HG02588 (cell line): Measurements from ENCODE around the gene NOL4.
"Not testable (repeated sequence)": the region's sequence is repeated elsewhere in the genome, so short reads cannot be mapped to it uniquely, and the experiment has no call there.

Source experiments
- ATAC-seq: cut with Tn5 transposase; IDR thresholded peaks from one replicate; pipeline ENCODE4 v1.9.1; 2021; ENCODE audit warnings: mild to moderate bottlenecking, moderate library complexity; ENCODE audit not compliant: unreplicated experiment

The NOL4 gene

GRCh38 chr18:34224423-34225217, at the start of gene NOL4:
Gene NOL4, minus strand, starts transcription at chr18:34224913. Its CDS starts 1,660 bp downstream, at chr18:34223253.
- no peak for ATAC-seq

GRCh38 chr18:34266029-34266428, 41.3 kb upstream of the NOL4 start:
- not testable (repeated sequence) for ATAC-seq

DNA sequence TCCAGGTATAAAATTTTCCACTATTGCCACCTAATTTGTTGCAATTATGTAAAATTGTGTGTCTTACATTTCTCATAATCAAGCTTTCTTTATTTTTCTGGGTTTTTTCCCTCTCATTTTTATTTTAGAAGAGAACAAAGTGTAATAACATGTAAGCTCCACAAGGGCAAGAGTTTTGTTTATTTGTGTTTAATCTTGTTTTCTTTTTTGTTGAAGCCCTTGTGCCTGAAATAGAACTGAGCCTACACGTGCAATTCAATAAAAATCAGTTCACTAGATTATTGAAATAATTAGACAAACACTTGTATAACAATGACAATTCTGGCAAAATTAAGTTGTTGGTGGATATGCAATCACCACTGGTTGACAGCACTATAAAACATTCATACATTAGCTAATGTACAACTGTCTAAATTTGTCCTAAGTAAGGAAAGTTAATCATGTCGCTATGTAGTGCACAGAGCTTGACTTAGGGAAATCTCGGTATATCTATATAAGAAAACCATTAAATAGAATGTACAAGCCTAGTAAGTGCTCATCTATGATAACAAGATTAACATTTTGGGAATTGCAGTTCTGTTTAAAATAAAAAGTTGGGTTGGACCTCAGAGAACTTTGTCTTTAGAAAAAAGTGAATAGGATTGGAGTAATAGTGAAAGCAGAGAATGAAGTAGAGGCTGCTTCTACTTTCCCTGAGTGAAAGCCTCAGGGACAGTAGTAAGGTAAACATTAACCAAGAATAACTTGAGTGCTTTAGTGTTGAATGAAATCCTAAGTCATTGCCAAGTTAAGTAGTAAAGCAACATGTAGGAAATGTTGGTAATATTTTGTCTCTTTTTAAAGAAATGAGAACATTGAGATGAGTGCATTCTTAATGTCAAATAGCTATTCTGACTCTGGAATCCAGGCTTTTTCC, 37.4 kb upstream of the NOL4 start:
- ATAC-seq, result no peak

GRCh38 chr18:34258176-34258575, 33.5 kb upstream of the NOL4 start:
- no peak for ATAC-seq

DNA sequence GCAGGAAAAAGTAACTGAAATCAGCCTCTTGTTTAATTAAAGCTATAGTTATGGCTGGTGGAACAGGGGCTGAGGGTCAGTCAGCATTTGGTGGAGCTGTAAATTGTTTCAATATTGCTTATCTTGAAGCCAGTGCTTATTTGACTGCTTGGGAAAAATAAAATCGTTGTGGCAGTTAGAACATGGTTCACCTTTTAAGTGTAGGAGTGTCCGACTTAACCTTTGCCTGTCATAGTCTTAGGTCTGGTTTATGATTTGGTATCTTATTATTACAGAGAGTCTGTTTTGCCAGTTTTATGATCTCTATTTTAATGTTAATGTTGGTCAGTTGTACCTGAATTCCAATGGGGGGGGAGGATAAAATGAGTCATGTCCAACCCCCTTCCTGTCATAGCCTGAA, 27.2 kb upstream of the NOL4 start:
- no peak for ATAC-seq

GRCh38 chr18:34248727-34249126, 24.0 kb upstream of the NOL4 start:
- ATAC-seq, result no peak

DNA sequence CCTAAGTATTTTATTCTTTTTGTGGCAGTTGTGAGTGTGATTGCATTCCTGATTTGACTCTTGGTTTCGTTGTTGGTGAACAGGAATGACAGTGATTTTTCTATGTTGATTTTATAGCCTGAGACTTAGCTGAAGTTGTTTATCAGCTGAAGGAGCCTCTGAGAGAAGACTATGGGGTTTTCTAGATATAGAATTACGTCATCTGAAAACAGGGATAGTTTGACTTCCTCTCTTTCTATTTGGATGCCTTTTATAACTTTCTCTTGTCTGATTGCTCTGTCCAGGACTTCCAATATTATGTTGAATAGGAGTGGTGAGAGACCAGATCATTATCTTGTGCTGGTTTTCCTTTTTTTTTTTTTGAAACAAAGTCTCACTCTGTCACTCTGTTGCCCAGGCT, 18.0 kb upstream of the NOL4 start:
- ATAC-seq, result no peak

DNA sequence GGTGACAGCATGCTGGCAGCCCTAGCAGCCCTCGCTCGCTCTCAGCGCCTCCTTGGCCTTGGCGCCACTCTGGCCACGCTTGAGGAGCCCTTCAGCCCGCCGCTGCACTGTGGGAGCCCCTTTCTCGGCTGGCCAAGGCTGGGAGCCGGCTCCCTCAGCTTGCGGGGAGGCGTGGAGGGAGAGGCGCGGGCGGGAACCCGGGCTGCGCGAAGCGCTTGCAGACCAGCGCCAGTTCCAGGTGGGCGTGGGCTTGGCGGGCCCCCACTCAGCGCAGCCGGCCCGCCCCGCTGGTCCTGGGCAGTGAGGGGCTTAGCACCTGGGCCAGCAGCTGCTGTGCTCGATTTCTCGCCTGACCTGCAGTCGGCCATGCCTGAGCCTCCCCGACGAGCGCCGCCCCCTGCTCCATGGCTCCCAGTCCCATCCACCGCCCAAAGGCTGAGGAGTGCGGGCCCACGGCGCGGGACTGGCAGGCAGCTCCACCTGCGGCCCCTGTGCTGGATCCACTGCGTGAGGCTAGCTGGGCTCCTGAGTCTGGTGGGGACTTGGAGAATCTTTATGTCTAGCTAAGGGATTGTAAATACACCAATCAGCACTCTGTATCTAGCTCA, 9.2 kb upstream of the NOL4 start:
- not testable (repeated sequence) for ATAC-seq

DNA sequence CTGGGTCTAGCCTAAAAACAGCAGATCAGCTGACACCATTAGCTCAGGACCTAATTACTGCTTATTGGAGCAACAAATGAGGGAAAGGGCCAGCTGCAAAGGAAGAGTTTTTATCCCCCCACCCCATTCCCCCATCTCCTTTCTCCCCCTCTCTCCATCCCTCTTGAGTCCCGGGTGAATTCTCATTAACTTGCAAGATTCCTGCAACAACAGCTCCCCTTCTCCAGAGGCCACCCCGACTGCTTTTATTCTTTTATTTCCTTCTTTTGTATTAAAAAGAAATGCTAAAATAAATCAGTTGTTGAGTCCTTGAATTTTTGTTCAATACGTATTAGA, 473 bp upstream of the NOL4 start:
- ATAC-seq, result no peak

DNA sequence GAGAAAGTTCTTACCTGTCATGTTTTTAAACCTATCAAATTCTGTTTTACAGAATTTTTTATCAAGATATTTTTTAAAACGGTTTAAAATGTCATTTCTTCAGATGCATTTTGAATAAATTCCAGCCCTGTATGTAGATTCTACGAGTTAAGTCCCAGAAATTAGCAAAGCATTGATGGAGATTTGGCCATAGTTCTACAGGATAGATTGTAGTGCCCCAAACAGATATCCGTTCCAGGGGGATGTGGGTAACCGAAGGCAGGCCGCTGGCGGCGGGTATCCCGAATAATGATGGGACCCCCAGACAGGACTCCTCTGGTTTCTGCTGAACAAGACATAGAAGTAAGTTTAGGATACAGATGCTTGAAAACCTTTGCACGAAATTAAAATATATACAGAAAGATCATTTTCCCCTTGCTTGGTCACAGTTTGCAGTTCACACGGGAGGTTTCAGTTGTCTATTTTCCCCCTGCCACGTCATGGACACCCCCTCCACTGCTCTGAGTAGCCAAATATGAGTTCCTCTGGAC, 755 bp downstream of the NOL4 start:
- ATAC-seq, result no peak

GRCh38 chr18:34223164-34223892, 1.4 kb downstream of the NOL4 start:
- no peak for ATAC-seq

- no peak for ATAC-seq
Measured at GRCh38 chr18:34222307-34223163, 2.2 kb downstream of the NOL4 start.

DNA sequence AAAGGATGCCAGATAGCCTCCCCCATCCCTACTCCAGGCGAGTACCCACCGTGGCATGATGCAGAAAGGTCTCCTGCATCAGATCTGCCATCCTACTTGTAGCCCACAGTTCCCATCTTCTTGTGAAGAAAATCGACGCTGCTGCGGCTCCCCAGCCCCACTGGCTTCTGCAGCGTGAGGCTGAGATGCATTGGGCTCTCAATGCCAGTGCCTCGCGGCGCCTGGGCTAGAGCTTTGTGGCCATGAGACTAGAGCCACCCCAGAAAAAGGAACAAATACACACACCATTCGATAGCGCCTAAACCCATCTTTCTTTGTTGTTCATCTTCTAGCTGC, 2.8 kb downstream of the NOL4 start:
- no peak for ATAC-seq

GRCh38 chr18:34220081-34220815, 4.5 kb downstream of the NOL4 start:
- no peak for ATAC-seq

- no peak for ATAC-seq
Measured at GRCh38 chr18:34219651-34220050, 5.1 kb downstream of the NOL4 start.

DNA sequence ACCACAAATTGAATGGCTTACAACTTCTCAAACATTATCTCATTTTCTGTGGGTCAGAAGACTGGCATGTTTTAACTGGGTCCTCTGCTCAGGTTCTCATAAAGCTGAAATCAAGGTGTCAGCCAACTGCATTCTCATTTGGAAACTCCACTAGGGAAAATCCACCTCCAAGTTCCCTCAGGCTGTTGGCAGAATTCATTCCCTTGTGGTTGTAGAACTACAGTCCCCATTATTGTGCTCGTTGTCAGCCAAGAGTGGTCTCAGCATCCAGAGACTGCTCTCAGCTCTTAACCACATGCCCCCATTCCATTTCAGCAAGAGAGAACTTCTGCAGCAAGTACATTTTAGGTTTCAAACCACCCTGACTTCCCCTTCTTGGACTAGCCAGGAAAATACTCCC, 12.2 kb downstream of the NOL4 start:
- ATAC-seq, result no peak

DNA sequence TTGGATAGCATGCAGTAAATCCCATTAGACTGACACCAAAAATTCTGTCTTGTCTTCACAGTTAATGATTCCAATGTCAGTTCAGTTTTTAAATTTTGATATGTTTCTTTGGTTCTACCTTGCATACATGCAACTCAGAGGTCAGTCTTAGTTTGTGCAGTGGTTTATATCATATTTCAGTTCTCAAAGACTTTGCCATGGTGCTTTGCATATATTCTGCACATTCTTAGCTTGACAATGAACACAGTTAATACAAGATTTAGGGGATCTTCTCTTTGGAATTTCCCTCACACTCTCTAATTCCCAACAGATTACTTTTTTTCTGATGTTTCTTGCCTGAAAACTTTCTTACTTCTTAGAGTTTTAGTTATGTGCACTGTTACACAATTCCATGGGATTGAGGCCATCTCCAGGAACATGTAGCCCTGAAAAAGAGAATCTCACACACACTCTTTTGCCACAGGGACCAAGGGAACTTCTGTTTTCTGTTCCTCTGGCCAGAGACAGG, 17.3 kb downstream of the NOL4 start:
- peak; percentile 44 for ATAC-seq

GRCh38 chr18:34203866-34204265, 20.8 kb downstream of the NOL4 start:
- no peak for ATAC-seq

GRCh38 chr18:34196256-34196655, 28.5 kb downstream of the NOL4 start:
- ATAC-seq, result no peak
